A549 (cell line): ENCODE results near the gene OTUD3. TPM values are rescaled to one million over a fixed set of nuclear protein-coding genes. Genes with fewer than 3 reads are reported as not detected.
"Not testable (repeated sequence)": the region's sequence is repeated elsewhere in the genome, so short reads cannot be mapped to it uniquely, and the experiment has no call there.

Experiments
- ATAC-seq, 2 experiments: fragments of 200-7000 bp in 1 of 2; fragments of >200 bp in 1 of 2; cut with Nextera tagmentation in 1 of 2; cut with Tn5 transposase in 1 of 2; 3 replicates each; pipeline versions ENCODE4 v1.8.0 to v1.9.1; 2018 to 2020; ENCODE audit warnings: mild to moderate bottlenecking in 1 of 2, moderate library complexity in 1 of 2
- CTCF ChIA-PET: fragments of 300-600 bp; sonication (Branson Sonifier 250); formaldehyde crosslinking; extraction: SDS; loops from one replicate; lab custom pipeline; 2021; ENCODE audit warnings: antibody characterized with exemption, inconsistent platforms; lab: Yijun Ruan, JAX
- POLR2A ChIA-PET: fragments of 350-600 bp; formaldehyde crosslinking; extraction: SDS; loops from one replicate; lab custom pipeline; 2021; ENCODE audit warnings: antibody characterized with exemption, inconsistent platforms; lab: Yijun Ruan, JAX
- DNase-seq, 2 experiments: peaks; one replicate each; pipeline versions ENCODE4 v3.0.0 to v3.0.0-alpha.2; 2011 to 2016; ENCODE audit warnings: low read depth in 1 of 2, low spot score in 1 of 2
- FAIRE-seq: peaks from 2 replicates; lab custom pipeline; 2011; peaks lifted over from hg19 to GRCh38; lab: Jason Lieb, UNC
- H3K27ac ChIP-seq, 2 experiments: fragments of >200 bp; sonication (Bioruptor Twin); formaldehyde crosslinking; 3 replicates each; pipeline ENCODE4 v1.5.1; 2016 to 2017
- H3K4me1 ChIP-seq: fragments of >200 bp; sonication (Bioruptor Twin); formaldehyde crosslinking; 3 replicates; pipeline ENCODE4 v1.6.1; 2016
- H3K4me2 ChIP-seq: fragments of >200 bp; sonication (Bioruptor Twin); formaldehyde crosslinking; 3 replicates; pipeline ENCODE4 v1.6.1; 2016
- H3K4me3 ChIP-seq: fragments of >200 bp; sonication (Bioruptor Twin); formaldehyde crosslinking; 3 replicates; pipeline ENCODE4 v1.5.1; 2016
- H3K9me3 ChIP-seq: fragments of >200 bp; sonication (Bioruptor Twin); formaldehyde crosslinking; 3 replicates; pipeline ENCODE4 v1.6.1; 2016
- CEBPB ChIP-seq, 2 experiments: fragments of >200 bp in 1 of 2; sonication (Bioruptor Twin) in 1 of 2; formaldehyde crosslinking in 1 of 2; IDR thresholded peaks; 2 replicates each; pipeline ENCODE4 v1.6.1; 2012 to 2016
- CHD2 ChIP-seq: fragments of 150-350 bp; IDR thresholded peaks from 2 replicates; pipeline ENCODE4 v1.6.1; 2014; ENCODE audit warnings: low read length; ENCODE audit not compliant: partially characterized antibody
- FOSL2 ChIP-seq, 2 experiments: fragments of 450-650 bp in 1 of 2; fragments of >200 bp in 1 of 2; sonication (Bioruptor Twin) in 1 of 2; formaldehyde crosslinking; IDR thresholded peaks; 2 replicates each; pipeline versions ENCODE4 v1.5.0 to v1.6.1; 2016 to 2020; ENCODE audit warnings: mild to moderate bottlenecking in 1 of 2, moderate library complexity in 1 of 2
- GATA3 ChIP-seq: IDR thresholded peaks from 2 replicates; pipeline ENCODE4 v1.6.1; 2012; ENCODE audit warnings: borderline replicate concordance
- HOXA7 ChIP-seq: fragments of 250-450 bp; sonication (Bioruptor Pico); IDR thresholded peaks from 2 replicates; pipeline ENCODE4 v1.5.0; 2020; ENCODE audit warnings: mild to moderate bottlenecking, moderate library complexity
- MYC ChIP-seq: IDR thresholded peaks from 2 replicates; pipeline ENCODE4 v1.6.1; 2012; ENCODE audit warnings: mild to moderate bottlenecking, inconsistent platforms, low read length, improper control_type of control experiment, borderline replicate concordance
- NPAS2 ChIP-seq: fragments of 250-450 bp; sonication (Bioruptor Pico); IDR thresholded peaks from 2 replicates; pipeline ENCODE4 v1.8.0; 2022; ENCODE audit warnings: mild to moderate bottlenecking, moderate library complexity, borderline replicate concordance
- POLR2A ChIP-seq: IDR thresholded peaks from 2 replicates; pipeline ENCODE4 v1.6.1; 2012; ENCODE audit warnings: mild to moderate bottlenecking, low read length
- RARB ChIP-seq: fragments of 250-450 bp; sonication (Bioruptor Pico); IDR thresholded peaks from 2 replicates; pipeline ENCODE4 v1.8.0; 2021; ENCODE audit warnings: mild to moderate bottlenecking, moderate library complexity
- REST ChIP-seq: fragments of 200-600 bp; sonication (generic); IDR thresholded peaks from 2 replicates; pipeline ENCODE4 v1.6.1; 2016; ENCODE audit warnings: antibody characterized with exemption, mild to moderate bottlenecking, moderate library complexity
- SREBF2 ChIP-seq: fragments of 450-650 bp; IDR thresholded peaks from 2 replicates; pipeline ENCODE4 v1.6.1; 2014; ENCODE audit warnings: mild to moderate bottlenecking, moderate library complexity
- ZNF302 ChIP-seq: fragments of 250-450 bp; sonication (Bioruptor Pico); IDR thresholded peaks from 2 replicates; pipeline ENCODE4 v1.9.0; 2021; ENCODE audit warnings: inconsistent platforms, mild to moderate bottlenecking, moderate library complexity
- WGBS: methylation state at CpG from one replicate; pipeline ENCODE4 v1.1.6; 2017; ENCODE audit errors: missing lambda C conversion rate; 5-methylcytosine and 5-hydroxymethylcytosine counted together
- polyA plus RNA-seq, 4 experiments: library from polyadenylated mRNA; depleted of rRNA in 3 of 4; stranded (reverse); fragments of >200 nt; fragmentation: RNase III in 1 of 4; extraction: RNeasy Plus Mini Kit Qiagen cat#74134 plus additional on column Dnase treatment in 1 of 4; gene quantifications; 2 replicates in 3 of 4; 3 replicates in 1 of 4; pipeline ENCODE4 v1.2.3, GENCODE V29; 2011 to 2017
- TF ChIP-seq, protein P1 (sequence below): IDR thresholded peaks from 2 replicates; pipeline ENCODE4 v1.6.1; 2012
- TF ChIP-seq, protein P2 (sequence below): fragments of 450-650 bp; IDR thresholded peaks from 2 replicates; pipeline ENCODE4 v1.6.1; 2014; ENCODE audit warnings: antibody characterized with exemption

Gene OTUD3
- polyA plus RNA-seq, 2 of the 4 experiments (the other 2 are of a cell fraction): 3.5 to 4.9 TPM

DNA sequence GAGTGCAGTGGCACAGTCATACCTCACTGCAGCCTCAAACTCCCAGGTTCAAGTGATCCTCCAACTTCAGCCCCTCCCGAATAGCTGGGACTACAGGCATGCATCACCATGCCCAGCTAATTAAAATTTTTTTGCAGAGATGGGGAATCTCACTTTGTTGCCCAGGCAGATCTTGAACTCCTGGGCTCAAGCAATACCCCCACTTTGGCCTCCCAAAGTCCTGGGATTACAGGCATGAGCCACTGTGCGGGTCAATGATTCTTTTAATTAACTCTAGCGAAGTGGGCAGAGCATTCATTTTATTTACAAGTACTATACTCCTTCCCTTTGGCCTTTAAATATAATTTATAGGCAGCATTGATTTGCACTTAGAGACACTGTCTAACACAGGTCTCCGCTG, 2.5 kb upstream of the OTUD3 start:
- TF ChIP-seq POLR2A: no peak
- TF ChIP-seq HOXA7 (CRISPR knock-in tag): no peak
- TF ChIP-seq GATA3: no peak
- TF ChIP-seq FOSL2 (IDR thresholded peaks at IDR 0.05): no peak
- no peak for TF ChIP-seq FOSL2 (CRISPR knock-in tag; IDR thresholded peaks at IDR 0.05)
- ATAC-seq (no peak), FAIRE-seq (no peak), DNase-seq (no peak)
- WGBS: 82% methylated on average over 4 of the region's 4 CpGs
- Histone ChIP-seq H3K27ac (no peak overlapping the region), H3K4me3 (no peak overlapping the region), H3K4me1 (peaks cover 11% of the 10 kb centered on the region; the same call in 2 of the 3 replicates), H3K4me2 (no peak overlapping the region), H3K9me3 (no peaks in the 10 kb centered on the region)
- CTCF ChIA-PET: interaction anchor here (1.2 to 1.4 kb wide), 3 partner anchors 10 to 38 kb away, joined by 3 to 5 read pairs (median 3); no protein-coding TSS in a partner anchor
- POLR2A ChIA-PET: no interaction called here

DNA sequence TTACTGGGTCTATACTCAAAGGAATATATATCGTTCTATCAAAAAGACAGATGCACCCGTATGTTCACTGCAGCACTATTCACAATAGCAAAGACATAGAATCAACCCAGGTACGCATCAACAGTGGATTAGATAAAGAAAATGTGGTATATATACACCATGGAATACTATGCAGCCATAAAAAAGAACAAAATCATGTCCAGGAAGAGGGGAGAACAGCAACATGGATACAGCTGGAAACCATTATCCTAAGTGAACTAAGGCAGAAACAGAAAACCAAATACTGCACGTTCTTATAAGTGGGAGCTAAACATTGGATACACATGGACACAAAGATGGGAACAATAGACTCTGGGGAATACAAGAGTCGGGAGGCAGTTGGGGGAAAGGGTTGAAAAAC, 1.4 kb upstream of the OTUD3 start:
- H3K4me3 ChIP-seq, POLR2A ChIA-PET, H3K27ac ChIP-seq, H3K9me3 ChIP-seq, ATAC-seq, H3K4me2 ChIP-seq, FAIRE-seq, DNase-seq: not testable (repeated sequence)
- CTCF ChIA-PET: interaction anchor here (0.7 to 4.6 kb wide), 7 partner anchors 12 to 390 kb away, joined by 3 to 27 read pairs (median 4); no protein-coding TSS in a partner anchor
- peaks cover 11% of the 10 kb centered on the region; the same call in 2 of the 3 replicates for H3K4me1 ChIP-seq
- 55% methylated on average over 5 of the region's 5 CpGs for WGBS

DNA sequence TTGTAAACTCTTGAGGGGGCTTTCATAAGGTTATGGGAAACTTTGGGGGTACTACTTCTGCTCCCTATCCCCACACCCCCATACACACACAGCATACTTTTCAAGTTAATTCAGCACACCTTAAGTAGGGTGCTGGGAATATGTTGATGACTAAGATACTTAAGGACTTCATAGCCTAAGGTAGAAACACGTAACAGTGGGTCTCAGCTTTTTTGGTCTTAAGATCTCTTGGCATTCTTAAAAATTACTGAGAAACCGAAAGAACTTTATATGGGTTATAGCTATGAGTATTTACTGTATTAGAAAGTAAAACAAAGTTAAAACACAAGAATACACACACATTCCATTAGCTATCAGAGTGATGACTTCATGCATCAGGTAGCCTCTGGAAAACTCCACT, 2.1 kb downstream of the OTUD3 start:
- POLR2A ChIA-PET: no interaction called here
- Histone ChIP-seq H3K4me3 (no peak overlapping the region), H3K27ac (no peak overlapping the region), H3K9me3 (no peaks in the 10 kb centered on the region), H3K4me1 (peaks cover 11% of the 10 kb centered on the region; the same call in 2 of the 3 replicates), H3K4me2 (peak overlapping the region; percentile 98)
- TF ChIP-seq, protein P1, sequence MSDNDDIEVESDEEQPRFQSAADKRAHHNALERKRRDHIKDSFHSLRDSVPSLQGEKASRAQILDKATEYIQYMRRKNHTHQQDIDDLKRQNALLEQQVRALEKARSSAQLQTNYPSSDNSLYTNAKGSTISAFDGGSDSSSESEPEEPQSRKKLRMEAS: no peak
- TF ChIP-seq MYC (no peak), REST (no peak), CHD2 (no peak), NPAS2 (CRISPR knock-in tag) (no peak), ZNF302 (no peak)
- TF ChIP-seq, protein P2, sequence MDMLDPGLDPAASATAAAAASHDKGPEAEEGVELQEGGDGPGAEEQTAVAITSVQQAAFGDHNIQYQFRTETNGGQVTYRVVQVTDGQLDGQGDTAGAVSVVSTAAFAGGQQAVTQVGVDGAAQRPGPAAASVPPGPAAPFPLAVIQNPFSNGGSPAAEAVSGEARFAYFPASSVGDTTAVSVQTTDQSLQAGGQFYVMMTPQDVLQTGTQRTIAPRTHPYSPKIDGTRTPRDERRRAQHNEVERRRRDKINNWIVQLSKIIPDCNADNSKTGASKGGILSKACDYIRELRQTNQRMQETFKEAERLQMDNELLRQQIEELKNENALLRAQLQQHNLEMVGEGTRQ: no peak
- no peak for DNase-seq
- no peak for FAIRE-seq
- CTCF ChIA-PET: interaction anchor here (1.1 to 4.6 kb wide), 3 partner anchors 10 to 169 kb away, joined by 3 to 27 read pairs (median 3); no protein-coding TSS in a partner anchor
- ATAC-seq: no peak
- 82% methylated on average over 2 of the region's 2 CpGs for WGBS

- ChIA-PET CTCF (no interaction called here), POLR2A (no interaction called here)
These were observed 3.6 kb downstream of the OTUD3 start for GRCh38 chr1:19885821-19886220.

More at GRCh38 chr1:19885821-19886220, 3.6 kb downstream of the OTUD3 start:
- DNase-seq (no peak), ATAC-seq (no peak), FAIRE-seq (no peak)
- WGBS: 83% methylated on average over 2 of the region's 2 CpGs
- H3K9me3 ChIP-seq: no peaks in the 10 kb centered on the region
- TF ChIP-seq GATA3 (no peak), CEBPB (IDR thresholded peaks at IDR 0.05) (no peak), SREBF2 (no peak), RARB (CRISPR knock-in tag) (no peak)
- no peak overlapping the region for H3K4me3 ChIP-seq
- H3K4me1 ChIP-seq: peaks cover 11% of the 10 kb centered on the region; the same call in 2 of the 3 replicates
- H3K4me2 ChIP-seq: no peak overlapping the region
- H3K27ac ChIP-seq: no peak overlapping the region
